ENCODE results near the gene MED27.

MED27 gene

DNA sequence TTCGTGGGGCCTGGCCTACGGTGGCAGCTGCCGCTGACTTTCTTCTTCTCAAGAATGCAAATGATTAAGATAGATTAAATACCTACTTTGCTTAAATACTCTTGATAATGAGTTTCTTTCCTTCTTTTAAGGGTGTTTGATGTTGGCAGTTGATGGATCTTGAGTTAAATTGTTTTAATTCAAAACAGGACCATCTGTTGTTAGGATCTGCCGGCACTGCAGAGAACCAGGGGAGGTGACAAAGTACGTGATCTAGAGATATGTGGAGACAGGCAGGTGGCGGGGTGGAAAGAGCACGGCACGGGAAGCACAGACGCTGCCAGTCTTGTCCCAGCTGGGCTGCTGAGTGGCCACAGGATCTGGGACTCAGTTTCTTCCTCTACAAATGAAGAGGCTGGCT, 37.9 kb downstream of the MED27 start:
- DNase-seq, result no peak

DNA sequence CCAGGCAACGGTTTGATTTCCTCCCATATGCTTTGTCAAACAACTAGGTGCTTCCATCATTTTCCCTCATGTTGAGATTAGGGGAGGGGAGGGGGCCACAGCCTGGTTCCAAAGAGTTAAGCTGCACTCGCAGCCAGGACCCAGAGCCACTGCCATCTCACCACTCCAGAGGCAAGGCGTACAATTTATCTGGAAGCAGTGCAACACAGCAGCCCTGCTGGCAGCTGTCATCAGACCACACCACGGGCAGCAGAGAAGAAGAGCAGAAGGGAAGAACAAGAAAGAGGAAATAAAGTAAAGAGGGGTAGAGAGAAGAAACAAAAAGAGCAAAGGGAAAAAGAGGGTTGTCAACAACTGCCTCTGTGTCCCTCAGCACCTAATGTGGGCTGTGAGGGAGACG, 38.9 kb downstream of the MED27 start:
- no peak for DNase-seq

- DNase-seq, result no peak
Observed at GRCh38 chr9:132040246-132040645, 39.4 kb downstream of the MED27 start.

DNA sequence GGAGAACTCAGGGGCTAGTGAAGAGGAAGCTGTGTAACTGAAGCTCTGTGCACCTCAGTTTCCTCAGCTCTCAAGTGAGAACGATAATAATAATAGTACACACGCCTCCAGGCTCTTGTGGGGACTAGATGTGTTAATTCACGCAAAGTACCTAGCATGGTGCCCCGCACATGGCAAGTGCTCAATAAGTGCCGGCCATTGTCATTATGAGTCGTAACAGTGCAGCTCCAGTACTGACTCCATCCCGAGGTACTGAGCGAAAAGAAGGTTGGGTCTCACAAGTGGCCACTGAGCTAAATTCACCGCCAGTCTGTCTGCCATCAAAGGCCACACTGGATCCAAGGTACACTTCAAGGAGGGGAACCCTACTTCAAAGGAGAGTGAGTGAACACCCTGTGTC, 40.4 kb downstream of the MED27 start:
- DNase-seq, result no peak

DNA sequence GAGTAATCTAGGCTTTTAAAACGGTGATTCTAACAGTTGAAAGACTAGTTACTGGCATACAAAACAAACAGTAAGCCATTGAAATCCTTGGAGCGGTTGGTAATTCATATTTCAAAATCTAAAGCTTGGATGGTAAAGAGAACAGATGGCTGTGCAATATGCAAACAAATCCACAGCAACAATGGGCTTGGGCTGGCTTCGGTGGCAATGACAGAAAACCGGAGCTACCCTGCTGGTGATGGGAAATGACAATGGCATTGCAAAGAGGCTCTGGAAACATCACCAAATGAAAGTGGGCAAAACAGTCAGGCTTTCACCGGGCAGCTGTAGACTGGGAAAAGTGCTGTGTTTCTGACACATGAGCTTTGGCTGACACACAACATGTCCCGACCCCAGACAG, 42.2 kb downstream of the MED27 start:
- no peak for DNase-seq

DNA sequence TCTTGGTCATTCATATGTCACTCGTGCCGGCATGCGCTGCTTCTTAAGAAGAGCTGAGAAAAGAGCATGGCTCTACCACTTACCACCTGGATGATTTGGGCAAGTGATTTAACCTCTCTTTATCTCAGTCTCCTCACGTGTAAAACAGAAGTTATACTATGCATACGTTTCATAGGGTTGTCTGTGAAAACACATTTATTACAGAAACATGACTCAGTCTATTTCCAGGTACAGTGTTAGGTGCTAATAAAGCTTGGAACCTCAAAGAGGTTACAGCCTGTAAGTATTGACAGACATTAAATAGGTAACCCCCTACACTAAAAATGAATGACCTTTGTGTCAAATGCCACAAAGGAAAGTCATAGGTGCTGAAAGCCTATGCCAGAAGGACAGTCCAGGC, 43.1 kb downstream of the MED27 start:
- DNase-seq, result no peak

GRCh38 chr9:132035679-132036078, 44.0 kb downstream of the MED27 start:
- no peak for DNase-seq

GRCh38 chr9:132032238-132032950, 47.3 kb downstream of the MED27 start:
- no peak for DNase-seq

- no peak for DNase-seq
Observed at GRCh38 chr9:132031467-132032237, 48.0 kb downstream of the MED27 start.

GRCh38 chr9:132030626-132031325, 48.9 kb downstream of the MED27 start:
- no peak for DNase-seq

- DNase-seq, result no peak
Observed at GRCh38 chr9:132027752-132028663, 51.7 kb downstream of the MED27 start.

DNA sequence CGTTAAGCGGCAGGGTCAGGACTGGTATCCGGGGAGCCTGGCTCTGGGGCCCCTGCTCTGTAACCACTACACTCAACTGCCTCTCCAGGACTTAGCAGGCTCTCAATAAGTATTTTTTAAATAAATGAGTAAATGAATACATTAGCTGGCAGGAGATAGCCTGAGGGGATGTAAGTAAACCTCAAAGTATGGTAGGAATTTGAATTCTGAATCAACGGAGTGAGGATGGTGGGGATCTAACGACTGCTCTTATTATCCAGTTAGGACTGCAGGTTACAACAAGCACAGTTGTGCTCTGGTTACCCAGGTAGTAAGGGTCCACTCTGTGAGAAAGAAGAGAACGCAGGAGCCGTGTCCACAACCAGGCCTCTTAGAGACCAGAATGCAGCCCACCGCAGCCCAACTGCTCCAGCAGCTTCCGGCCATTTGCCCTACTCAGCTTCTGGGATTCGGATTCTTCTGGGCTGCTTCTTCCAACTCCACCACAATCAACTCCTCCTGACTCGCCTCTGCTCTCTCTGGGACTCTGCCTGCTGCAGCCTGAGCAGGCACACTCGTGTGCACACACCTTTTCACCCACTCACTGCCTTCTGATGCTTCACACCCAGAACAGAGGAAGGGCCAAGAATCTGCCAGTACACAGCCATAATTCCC, 52.6 kb downstream of the MED27 start:
- no peak for DNase-seq

DNA sequence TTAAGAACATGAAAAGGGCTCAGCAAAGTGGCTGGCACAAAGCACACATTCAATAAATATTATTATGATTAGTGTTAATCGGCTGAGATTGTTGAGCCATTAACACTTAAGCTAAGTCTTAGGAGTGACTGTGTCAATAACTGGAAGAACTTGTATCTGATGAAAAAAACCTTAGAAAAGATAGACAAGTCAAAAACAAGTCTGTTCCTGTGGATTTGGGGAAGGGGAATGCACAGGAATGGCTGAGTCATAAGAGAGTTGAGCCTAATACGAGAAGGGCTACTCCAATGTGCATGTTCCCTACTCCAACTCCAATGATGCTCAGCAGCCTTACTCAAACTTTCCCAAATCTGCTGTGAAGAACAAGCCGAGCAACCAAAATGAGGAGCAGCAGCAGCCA, 53.9 kb downstream of the MED27 start:
- DNase-seq, result no peak

DNA sequence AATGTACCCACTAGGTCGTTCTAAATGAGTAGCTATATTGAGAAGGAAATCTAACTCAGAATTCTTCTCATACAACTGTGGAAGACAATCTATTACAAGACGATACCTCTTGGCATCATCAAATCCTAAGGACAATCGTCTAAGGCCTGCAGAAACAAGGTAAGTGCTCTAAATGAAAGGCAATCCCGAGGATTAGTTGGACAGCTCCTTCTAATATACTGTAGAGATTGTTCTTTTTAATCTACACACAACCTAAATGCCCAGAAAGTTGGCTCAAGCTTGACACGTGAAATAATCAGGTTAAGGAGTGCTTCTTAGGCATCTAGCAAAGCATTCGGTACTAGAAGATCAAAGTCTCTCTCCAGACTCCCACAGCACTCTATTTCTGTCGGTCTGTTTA, 55.1 kb downstream of the MED27 start:
- DNase-seq, result no peak

GRCh38 chr9:132023419-132024180, 56.1 kb downstream of the MED27 start:
- DNase-seq, result no peak

DNA sequence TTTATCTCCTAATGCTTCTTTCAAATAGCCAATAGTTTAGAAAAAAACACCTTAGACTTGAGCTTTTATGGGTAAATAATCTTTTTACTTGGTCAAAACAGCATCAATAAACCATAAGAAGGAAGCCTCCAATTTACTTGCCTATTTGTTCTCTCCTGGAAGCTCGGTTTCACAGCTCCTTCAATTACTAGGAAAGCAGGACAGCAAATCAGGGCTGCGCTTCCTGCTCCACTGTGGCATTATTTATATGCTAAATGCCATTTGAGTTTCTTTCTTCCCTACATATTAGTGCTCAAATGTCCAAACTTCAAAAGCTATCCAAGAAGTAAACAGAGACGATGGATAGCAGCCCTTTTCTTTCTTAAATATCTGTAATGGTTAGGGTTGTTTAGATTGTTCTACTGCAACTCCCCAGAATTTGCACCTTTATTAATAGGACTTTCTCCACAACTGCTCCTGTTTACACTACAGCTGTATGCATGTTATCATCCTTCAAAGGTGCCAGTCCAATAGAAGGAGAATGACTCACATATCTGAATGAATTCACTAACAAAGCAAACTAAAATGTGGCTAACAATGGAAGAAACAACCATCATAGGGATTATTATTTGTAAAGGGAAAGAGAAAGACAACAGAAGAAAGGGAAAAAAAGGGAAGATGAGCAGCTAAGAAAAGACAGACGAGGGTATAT, 58.7 kb downstream of the MED27 start:
- no peak for DNase-seq

DNA sequence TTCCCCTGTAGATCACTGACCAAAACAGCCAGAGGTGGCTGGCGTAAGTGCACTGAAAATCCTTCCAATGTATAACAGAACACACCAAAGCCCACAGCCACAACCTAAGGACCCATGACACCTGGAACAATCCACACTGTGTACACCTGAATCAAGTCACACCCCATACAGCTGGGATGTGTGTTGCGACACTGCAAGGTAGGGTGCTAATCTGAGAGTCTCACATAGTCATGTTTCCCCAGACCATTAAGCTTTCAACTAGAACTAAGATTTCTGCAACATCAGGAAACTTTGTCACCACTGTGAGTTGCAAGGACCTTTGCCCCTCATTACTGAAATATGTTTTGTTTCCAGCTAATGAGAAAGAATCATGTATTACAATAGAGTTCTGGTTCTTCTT, 59.4 kb downstream of the MED27 start:
- DNase-seq, result no peak

DNA sequence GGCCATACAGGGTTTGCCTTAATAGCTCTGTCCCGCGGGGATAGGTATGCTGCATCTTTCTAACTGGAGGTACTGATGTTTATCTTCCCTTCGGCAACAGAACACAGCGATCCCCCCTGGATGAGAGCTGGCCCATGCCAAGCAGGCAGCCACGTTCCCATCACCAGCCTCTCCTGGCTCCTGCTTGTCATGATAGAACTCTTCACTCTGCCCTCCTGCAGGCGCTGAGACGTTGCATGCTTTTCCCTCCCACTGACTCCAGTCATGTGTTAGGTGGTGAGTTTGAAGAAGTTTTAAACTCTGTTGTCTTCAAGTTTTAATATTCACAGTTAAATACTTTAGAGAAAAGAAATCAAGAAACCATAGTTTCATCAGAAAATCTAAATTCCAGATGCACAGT, 60.0 kb downstream of the MED27 start:
- DNase-seq, result no peak

DNA sequence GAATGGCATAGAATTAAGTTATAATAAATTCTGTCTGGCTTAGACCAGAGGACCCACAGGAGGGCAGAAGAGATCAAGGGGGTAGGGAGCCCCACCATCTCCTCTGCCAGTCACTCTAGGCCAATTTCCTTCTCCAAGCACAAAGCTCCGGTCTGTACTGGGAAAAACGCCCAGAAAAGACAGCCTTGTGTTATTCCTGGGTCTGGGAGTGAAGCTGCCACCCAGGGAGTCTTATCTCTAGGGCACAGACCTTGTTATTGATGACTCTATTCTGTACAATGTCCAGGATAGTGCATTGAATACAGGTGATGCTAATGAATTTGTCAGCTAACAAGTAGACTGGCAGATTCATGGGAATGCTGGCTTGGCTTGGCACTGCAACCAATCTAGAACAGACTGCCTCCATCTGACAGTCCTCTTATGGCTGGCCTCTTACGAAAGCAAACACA, 60.7 kb downstream of the MED27 start:
- DNase-seq, result no peak

GRCh38 chr9:132016456-132016855, 63.2 kb downstream of the MED27 start:
- no peak for DNase-seq

GRCh38 chr9:132015866-132016265, 63.8 kb downstream of the MED27 start:
- no peak for DNase-seq

All from Kasumi-1 (cell line).